ENCODE results near the gene DKKL1.

- no peak for TF ChIP-seq CTCF (conservative IDR thresholded peaks at IDR 0.05)
- TF ChIP-seq ZFX (IDR thresholded peaks at IDR 0.05), result no peak
Observed at GRCh38 chr19:49418511-49418910, 54.8 kb downstream of the DKKL1 start.
